WI38 (cell line): ENCODE measurements around the gene C5.
A peak's percentile ranks its signal among the peaks of the same experiment; 100 is the strongest.

Source experiments
- H3K4me3 ChIP-seq: 2 replicates; pipeline ENCODE4 v1.5.1; 2011; ENCODE audit warnings: low read depth, mild to moderate bottlenecking, control low read depth, low read length
- TF ChIP-seq, protein P1 (sequence below): IDR thresholded peaks from 2 replicates; pipeline ENCODE4 v1.5.1; 2012; ENCODE audit warnings: low read depth, mild to moderate bottlenecking, control low read depth, low read length

The C5 gene

DNA sequence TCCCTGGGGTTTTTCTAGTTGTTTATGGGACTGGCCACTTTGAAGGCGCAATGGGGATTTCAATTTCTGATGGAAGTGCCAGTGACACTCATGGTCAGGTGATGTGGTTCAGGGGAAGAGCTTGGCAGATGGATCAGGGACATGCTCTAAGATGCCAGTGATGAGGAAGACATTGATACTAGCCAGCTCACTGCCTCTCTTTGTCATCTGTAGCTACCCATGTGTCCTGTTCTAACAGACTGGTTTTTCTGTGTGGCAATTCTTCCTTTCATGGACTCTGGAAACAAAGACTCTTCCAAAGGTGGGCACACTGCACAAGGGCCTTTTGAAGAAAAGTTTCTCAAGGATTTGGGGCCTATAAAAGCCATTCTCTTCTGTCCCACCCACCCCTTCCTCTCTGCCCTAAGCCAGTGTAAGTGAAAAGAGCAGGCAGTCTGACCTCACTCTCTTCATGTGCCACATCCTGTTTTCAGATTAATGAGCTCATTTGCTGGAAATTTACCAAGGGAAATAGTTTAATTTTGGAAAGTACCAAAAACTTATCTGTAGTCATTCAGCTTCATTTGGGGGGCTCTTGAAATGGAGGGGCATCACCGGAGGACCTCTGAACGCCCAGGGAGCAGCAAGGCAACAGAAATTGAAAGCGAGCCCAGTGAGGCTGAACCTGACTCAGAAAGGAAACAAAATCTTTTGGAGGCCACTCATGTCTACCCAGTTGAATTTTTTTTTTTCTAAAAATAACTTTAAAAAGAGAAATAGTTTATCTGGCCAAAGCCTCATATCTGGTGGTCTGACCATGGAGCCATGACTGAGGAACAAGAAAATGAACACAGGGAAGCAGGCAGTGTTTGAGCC is 118.6 kb downstream of the C5 start:
- TF ChIP-seq, protein P1, sequence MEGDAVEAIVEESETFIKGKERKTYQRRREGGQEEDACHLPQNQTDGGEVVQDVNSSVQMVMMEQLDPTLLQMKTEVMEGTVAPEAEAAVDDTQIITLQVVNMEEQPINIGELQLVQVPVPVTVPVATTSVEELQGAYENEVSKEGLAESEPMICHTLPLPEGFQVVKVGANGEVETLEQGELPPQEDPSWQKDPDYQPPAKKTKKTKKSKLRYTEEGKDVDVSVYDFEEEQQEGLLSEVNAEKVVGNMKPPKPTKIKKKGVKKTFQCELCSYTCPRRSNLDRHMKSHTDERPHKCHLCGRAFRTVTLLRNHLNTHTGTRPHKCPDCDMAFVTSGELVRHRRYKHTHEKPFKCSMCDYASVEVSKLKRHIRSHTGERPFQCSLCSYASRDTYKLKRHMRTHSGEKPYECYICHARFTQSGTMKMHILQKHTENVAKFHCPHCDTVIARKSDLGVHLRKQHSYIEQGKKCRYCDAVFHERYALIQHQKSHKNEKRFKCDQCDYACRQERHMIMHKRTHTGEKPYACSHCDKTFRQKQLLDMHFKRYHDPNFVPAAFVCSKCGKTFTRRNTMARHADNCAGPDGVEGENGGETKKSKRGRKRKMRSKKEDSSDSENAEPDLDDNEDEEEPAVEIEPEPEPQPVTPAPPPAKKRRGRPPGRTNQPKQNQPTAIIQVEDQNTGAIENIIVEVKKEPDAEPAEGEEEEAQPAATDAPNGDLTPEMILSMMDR, result no peak
- H3K4me3 ChIP-seq, result 0 out of 2 replicates have a peak overlapping the region, but pooled peaks have one; percentile 9

DNA sequence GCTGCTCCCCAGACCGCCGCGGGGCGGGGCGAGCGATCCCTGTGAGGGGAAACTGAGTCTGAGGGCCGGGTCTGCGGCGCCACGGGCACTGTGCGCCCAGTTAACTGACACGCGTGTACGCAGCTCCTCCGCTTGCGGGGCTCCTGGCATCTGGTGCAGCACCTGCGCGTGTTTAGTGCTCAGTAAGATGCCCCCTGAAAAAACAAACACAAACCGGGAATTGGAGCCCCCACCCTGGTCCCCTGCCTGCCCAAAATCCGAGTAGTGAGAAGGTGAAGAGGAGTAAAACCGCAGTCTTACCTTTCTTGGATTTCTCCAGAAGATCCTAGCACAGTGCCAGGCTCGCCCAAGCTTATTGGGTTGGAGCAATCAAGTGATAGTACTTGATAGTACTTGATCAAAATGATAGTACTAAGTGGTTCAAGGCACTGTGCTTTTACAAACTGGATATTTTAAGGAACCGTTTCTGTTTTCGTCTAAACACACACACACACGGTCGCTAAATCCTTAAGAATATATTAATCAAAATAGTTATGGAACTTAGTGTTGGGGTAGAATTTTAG is 120.8 kb downstream of the C5 start:
- TF ChIP-seq, protein P1, result no peak
- H3K4me3 ChIP-seq, result peak overlapping the region; percentile 43

DNA sequence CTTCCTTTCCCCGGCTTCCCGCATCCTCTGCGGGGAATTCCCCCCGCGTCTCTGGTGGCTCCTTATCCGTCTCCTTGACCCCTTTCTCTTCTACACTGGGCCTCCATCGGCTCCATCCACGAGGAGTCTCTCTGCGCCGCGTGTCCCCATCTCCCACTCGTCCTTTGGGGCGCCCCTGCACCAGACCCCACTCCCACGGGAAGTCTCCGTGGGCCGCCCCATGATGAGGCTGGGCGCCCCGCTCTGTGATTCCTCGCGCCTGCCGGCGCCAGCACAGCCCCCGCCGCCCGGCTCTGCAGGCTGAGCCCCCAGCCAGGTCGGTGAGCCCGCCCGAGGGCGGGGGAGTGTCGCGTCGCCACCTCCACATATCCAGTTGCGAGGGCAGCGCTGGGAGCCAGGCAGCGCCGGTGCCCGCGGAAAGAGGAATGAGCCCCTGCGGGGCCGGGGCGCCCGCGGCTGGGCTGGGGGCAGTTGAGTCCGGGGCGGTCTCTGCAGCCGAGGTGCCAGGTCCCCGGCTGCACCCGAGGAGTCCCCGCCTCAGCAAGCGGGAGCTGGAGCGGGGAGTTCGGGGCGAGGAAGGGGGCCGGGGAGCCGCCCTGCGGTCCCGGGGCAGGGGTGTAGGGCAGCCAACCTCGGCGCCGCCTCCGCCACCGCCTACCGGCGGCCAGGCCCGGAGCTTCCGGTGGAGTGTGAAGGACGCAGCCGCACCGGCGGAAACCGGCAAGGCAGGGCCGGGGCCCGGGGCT is 121.4 kb downstream of the C5 start:
- TF ChIP-seq, protein P1, result no peak
- H3K4me3 ChIP-seq, result peak overlapping the region; percentile 43

DNA sequence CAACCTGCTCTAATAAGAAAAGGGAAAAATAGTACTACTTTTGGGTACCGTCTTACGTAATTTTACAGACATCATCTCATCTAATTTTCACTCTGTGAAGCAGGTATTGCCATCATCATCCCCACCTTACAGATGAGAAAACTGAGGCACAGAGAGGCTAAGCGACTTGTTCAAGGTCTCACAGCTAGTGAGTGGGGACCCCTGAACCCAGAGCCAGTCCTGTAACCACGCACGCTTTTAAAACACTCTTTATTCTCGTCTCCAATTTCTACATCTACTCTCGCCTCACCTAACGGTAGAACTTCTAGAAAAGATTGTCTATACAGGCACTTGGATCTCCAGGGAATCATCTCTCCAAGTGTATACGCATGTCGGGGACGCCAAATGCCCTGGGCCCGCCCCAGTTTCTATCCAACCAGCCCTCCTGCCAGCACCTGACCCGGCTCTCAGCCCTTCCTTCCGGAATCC is 122.0 kb downstream of the C5 start:
- H3K4me3 ChIP-seq, result no peak overlapping the region
- TF ChIP-seq, protein P1, result no peak

DNA sequence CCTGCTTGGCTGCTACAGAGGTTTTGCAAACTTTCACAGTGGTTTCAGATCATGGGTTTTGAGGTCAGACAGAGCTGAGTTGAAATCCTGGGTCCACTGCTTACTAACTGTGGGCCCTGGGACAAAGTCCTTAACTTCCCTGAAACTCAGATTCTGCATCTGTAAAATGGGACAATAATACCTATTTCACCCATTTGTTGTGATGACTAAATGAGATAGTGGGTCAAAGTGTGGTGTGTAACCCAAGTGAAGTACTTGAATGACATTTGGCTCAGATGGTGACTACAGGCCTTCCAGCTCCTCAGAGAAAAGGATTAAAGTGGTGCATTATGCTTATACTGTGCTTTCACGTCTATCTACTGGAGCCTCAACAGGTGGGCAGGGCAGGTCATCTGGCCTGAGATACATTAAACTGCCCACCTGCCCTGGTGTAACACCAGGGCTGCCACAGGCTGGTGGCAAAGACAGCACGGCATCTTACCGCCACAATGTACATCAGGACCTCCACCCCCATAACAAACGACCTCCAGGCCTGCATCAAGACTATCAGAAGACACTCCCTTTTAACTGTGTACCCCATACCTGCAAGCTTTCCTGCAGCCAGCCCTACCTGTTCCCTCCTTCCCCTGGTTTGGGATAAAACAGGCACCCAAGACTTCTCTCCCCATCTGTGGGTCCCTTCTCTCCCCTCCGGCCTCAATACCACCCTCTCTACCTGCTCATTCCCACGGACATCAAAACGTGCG is 122.6 kb downstream of the C5 start:
- no peak overlapping the region for H3K4me3 ChIP-seq
- TF ChIP-seq, protein P1, result no peak

DNA sequence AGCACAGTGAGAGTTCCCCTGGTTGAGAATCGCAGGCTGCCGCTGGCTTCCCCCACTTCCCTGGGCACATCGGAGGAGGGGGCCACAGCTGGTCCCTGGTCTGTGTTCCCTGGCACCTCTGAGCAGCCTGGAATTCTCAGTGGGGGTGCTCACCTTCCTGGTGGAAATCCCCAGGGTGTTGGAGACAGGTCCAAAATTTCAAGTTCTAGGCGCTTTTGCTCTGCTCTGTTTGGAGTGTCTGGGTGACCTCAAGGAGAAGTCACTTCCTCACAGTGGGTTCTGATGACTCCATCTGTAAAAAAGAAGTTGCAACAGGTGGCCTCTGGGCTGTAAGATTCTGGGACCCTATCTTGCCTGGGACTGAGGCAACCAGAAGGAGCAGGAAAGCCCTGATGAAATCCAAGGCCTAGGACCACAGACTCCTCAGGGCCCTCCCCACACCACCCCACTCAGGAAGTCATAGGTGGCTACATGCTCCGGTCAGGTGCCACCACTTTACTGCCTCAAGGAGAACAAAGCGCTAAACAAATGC is 123.6 kb downstream of the C5 start, which contains the start of gene TRAF1:
Gene TRAF1 (minus strand): TSS at position 400 of the 532 bp plus-strand sequence. CDS start 721 bp downstream, outside the sequence.
- TF ChIP-seq, protein P1, result no peak
- H3K4me3 ChIP-seq, result peak within 1 kb of the TSS; percentile 39
